GM12878 (cell line): ENCODE measurements around the gene KRTAP10-8. TPM values are rescaled to one million over a fixed set of nuclear protein-coding genes. Genes with fewer than 3 reads are reported as not detected.

Source experiments
- ATAC-seq: fragments of 200-7000 bp; cut with Tn5 transposase; 3 replicates; pipeline ENCODE4 v1.9.1; 2020; ENCODE audit warnings: mild to moderate bottlenecking, moderate library complexity
- BruUV-seq: library from RNA; stranded (reverse); fragments of 400-500 nt; replicated peaks from 2 replicates; lab custom pipeline; 2021; lab: Mats Ljungman, UMichigan
- CTCF ChIA-PET: fragments of 300-600 bp; sonication (Branson Sonifier 250); formaldehyde crosslinking; extraction: SDS; loops from one replicate; lab custom pipeline; 2021; ENCODE audit warnings: inconsistent platforms; lab: Yijun Ruan, JAX
- POLR2A ChIA-PET: fragments of 350-600 bp; formaldehyde crosslinking; extraction: SDS; loops from one replicate; lab custom pipeline; 2021; ENCODE audit warnings: inconsistent platforms; lab: Charles Lee
- RAD21 ChIA-PET: fragments of 300-600 bp; sonication (Branson Sonifier 250); formaldehyde crosslinking; loops from one replicate; lab custom pipeline; 2023; ENCODE audit warnings: antibody characterized with exemption; ENCODE audit not compliant: unreplicated experiment; lab: Charles Lee
- SMC1A ChIA-PET: fragments of 300-600 bp; sonication (Branson Sonifier 250); formaldehyde crosslinking; loops from one replicate; lab custom pipeline; 2023; ENCODE audit not compliant: unreplicated experiment, uncharacterized antibody; lab: Charles Lee
- DNase-seq: peaks from one replicate; pipeline ENCODE4 v3.0.0-alpha.2; 2011; ENCODE audit warnings: low read depth, low spot score
- FAIRE-seq: peaks from 3 replicates; lab custom pipeline; 2011; peaks lifted over from hg19 to GRCh38; lab: Jason Lieb, UNC
- H2AFZ ChIP-seq: 2 replicates; pipeline ENCODE4 v1.6.0; 2011; ENCODE audit warnings: low read depth, low read length, control low read depth; ENCODE audit not compliant: control insufficient read depth
- H3K27ac ChIP-seq: 2 replicates; pipeline ENCODE4 v1.5.1; 2011; ENCODE audit warnings: control low read depth; ENCODE audit not compliant: control insufficient read depth, insufficient read depth
- H3K27me3 ChIP-seq, 2 experiments: replicated peaks in 1 of 2; 2 replicates each; pipeline versions ENCODE4 v1.6.0 to v1.6.1; 2011; ENCODE audit warnings: low read length in 1 of 2; ENCODE audit not compliant: control insufficient read depth in 2 of 2, insufficient read depth in 2 of 2
- H3K36me3 ChIP-seq, 2 experiments: 2 replicates each; pipeline ENCODE4 v1.5.1; 2011; ENCODE audit warnings: low read length in 1 of 2; ENCODE audit not compliant: control insufficient read depth in 2 of 2, insufficient read depth in 2 of 2
- H3K4me1 ChIP-seq: 2 replicates; pipeline ENCODE4 v1.6.1; 2011; ENCODE audit warnings: mild to moderate bottlenecking, low read length, moderate library complexity, mixed read lengths; ENCODE audit not compliant: control insufficient read depth, insufficient read depth
- H3K4me2 ChIP-seq: 2 replicates; pipeline ENCODE4 v1.6.0; 2011; ENCODE audit warnings: control low read depth; ENCODE audit not compliant: control insufficient read depth, insufficient read depth
- H3K4me3 ChIP-seq: fragments of 200-600 bp; sonication (generic); 2 replicates; pipeline ENCODE4 v1.5.1; 2016
- H3K79me2 ChIP-seq: 2 replicates; pipeline ENCODE4 v1.6.0; 2011; ENCODE audit warnings: low read length; ENCODE audit not compliant: control insufficient read depth, insufficient read depth
- H3K9ac ChIP-seq: 2 replicates; pipeline ENCODE4 v1.8.0; 2011; ENCODE audit warnings: low read length, control low read depth, mixed read lengths; ENCODE audit not compliant: control insufficient read depth, insufficient read depth
- H3K9me3 ChIP-seq: replicated peaks from 3 replicates; pipeline ENCODE4 v1.5.1; 2011; ENCODE audit warnings: mild to moderate bottlenecking, low read length; ENCODE audit not compliant: control insufficient read depth, insufficient read depth
- H4K20me1 ChIP-seq: 2 replicates; pipeline ENCODE4 v1.6.0; 2011; ENCODE audit not compliant: control insufficient read depth, insufficient read depth
- CBX5 ChIP-seq: sonication (generic); IDR thresholded peaks from 2 replicates; pipeline ENCODE4 v1.6.1; 2016; ENCODE audit warnings: low read depth, moderate library complexity, mild to moderate bottlenecking, inconsistent platforms
- FOXK2 ChIP-seq: fragments of 450-650 bp; IDR thresholded peaks from 2 replicates; pipeline ENCODE4 v1.6.1; 2017; ENCODE audit warnings: mild to moderate bottlenecking, moderate library complexity
- NRF1 ChIP-seq: conservative IDR thresholded peaks from 2 replicates; pipeline ENCODE4 v1.6.1; 2011; ENCODE audit warnings: mild to moderate bottlenecking, low read depth, low read length, improper control_type of control experiment
- SIX5 ChIP-seq: IDR thresholded peaks from 2 replicates; pipeline ENCODE4 v1.6.1; 2011; ENCODE audit warnings: mild to moderate bottlenecking, low read depth, low read length, moderate library complexity; ENCODE audit not compliant: severe bottlenecking
- WGBS: methylation state at CpG from one replicate; pipeline ENCODE4 v1.1.6; 2016; ENCODE audit warnings: low lambda C conversion rate; ENCODE audit not compliant: insufficient replicate concordance, insufficient coverage; ENCODE audit errors: missing lambda C conversion rate; 5-methylcytosine and 5-hydroxymethylcytosine counted together
- in situ Hi-C: fragments of 300-500 bp; cut with MboI; formaldehyde crosslinking; loops from 9 replicates; pipeline ENCODE4 v1.14.3; 2018; ENCODE audit warnings: mixed read lengths
- intact Hi-C: fragments of 100-400 bp; cut with micrococcal nuclease; formaldehyde crosslinking; loops from one replicate; pipeline ENCODE4 v1.14.2; 2022; ENCODE audit not compliant: unreplicated experiment
- polyA plus RNA-seq, 11 experiments: library from polyadenylated mRNA; depleted of rRNA in 4 of 11; unstranded in 6 of 11; stranded (reverse) in 5 of 11; fragments of >200 nt; fragmentation: Nextera tagmentation in 4 of 11; fragmentation: Illumina TruSeq in 1 of 11; extraction: Ambion mirVana in 4 of 11; extraction: Trizol in 1 of 11; gene quantifications; 1 replicate in 1 of 11; 2 replicates in 10 of 11; pipeline versions ENCODE4 v1.2.1 to v1.2.3, GENCODE V29; 2011 to 2016; ENCODE audit warnings: inconsistent platforms in 2 of 11, missing spikeins in 2 of 11, low read depth in 1 of 11
- total RNA-seq, 4 experiments: library from RNA; depleted of rRNA in 3 of 4; stranded (reverse); fragments of >200 nt in 3 of 4; fragmentation: Illumina TruSeq in 1 of 4; extraction: Trizol in 1 of 4; gene quantifications; 2 replicates each; pipeline versions ENCODE4 v1.2.1 to v1.2.3, GENCODE V29; 2013 to 2021
- TF ChIP-seq, protein P1 (sequence below): fragments of 450-650 bp; IDR thresholded peaks from 2 replicates; pipeline ENCODE4 v1.6.1; 2017; ENCODE audit warnings: mild to moderate bottlenecking

The KRTAP10-8 gene
- total and polyA plus RNA-seq, 10 of the 15 experiments (the other 5 are each of a cell fraction or from before 2014, with no cell fraction given): not detected

DNA sequence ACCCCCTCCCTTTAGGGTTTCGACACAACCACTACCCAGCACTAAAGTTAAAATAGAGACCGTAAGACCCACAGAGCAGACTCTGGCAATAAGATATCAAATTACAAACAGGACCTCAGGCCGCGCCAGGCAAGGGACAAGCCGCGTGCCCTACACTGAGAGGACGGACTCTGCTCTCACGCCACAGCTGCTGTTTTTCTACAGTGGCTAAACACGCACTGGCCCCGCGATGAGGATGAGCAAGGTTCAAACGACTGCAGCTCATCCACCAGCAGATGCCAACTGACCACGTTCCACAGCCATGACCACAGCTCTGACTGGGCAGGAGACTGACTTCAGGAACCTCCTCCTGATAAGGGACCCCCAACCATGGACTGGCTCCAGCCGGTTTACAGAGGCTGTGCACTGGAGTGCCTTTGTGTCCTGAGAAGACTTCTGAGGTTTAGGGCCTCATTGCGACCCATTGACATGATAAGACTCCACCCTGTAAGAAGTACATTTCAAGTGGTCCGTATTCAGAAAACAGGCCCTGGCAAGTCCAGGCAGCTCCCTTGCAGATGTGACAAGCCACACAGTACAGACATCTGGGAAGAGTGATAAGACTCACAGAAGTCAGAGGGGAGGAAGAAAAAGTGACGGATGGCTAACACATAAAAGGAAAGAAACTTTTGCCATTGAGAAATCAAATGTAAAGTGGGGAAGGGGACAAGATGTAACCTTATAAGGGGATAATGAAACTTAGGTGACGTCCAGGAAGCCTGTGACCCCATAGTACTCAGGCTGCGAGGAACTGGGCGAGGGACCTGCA is 18.1 kb upstream of the KRTAP10-8 start:
- Histone ChIP-seq H3K27me3 (no peaks in the 10 kb centered on the region), H3K9ac (no peak overlapping the region), H3K4me1 (no peaks in the 10 kb centered on the region), H3K9me3 (no peaks in the 10 kb centered on the region; the same call in 2 of the 3 replicates), H2AFZ (no peak overlapping the region), H3K4me3 (no peak overlapping the region), H3K27ac (no peak overlapping the region), H3K4me2 (no peak overlapping the region), H3K79me2 (no peaks in the 10 kb centered on the region)
- no peak for ATAC-seq
- SMC1A ChIA-PET: no interaction called here
- WGBS: 58% methylated on average over 20 of the region's 20 CpGs
- TF ChIP-seq SIX5 (no peak), FOXK2 (no peak), NRF1 (no peak), CBX5 (no peak)
- TF ChIP-seq, protein P1, sequence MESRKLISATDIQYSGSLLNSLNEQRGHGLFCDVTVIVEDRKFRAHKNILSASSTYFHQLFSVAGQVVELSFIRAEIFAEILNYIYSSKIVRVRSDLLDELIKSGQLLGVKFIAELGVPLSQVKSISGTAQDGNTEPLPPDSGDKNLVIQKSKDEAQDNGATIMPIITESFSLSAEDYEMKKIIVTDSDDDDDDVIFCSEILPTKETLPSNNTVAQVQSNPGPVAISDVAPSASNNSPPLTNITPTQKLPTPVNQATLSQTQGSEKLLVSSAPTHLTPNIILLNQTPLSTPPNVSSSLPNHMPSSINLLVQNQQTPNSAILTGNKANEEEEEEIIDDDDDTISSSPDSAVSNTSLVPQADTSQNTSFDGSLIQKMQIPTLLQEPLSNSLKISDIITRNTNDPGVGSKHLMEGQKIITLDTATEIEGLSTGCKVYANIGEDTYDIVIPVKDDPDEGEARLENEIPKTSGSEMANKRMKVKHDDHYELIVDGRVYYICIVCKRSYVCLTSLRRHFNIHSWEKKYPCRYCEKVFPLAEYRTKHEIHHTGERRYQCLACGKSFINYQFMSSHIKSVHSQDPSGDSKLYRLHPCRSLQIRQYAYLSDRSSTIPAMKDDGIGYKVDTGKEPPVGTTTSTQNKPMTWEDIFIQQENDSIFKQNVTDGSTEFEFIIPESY: no peak
- TF ChIP-seq, all 136 proteins: peak for 0
- Histone ChIP-seq H3K36me3 (no peaks in the 10 kb centered on the region), H4K20me1 (no peaks in the 10 kb centered on the region)
- ChIA-PET CTCF (no interaction called here), POLR2A (no interaction called here), RAD21 (interaction anchor here (0.6 kb wide), 1 partner anchor 338 kb away, joined by 3 read pairs; no protein-coding TSS in a partner anchor)
- FAIRE-seq (no peak), DNase-seq (no peak)
- no TSS peak for BruUV-seq
- intact Hi-C loops: no loop called here
- in situ Hi-C loops: no loop called here
